ENCODE data around the gene TMEM263.
A peak's percentile ranks its signal among the peaks of the same experiment; 100 is the strongest.
"Not testable (repeated sequence)": the region's sequence is repeated elsewhere in the genome, so short reads cannot be mapped to it uniquely, and the experiment has no call there.

TMEM263 gene
- 42.5 to 47.0 reads per million in 2 donors for total RNA-seq

DNA sequence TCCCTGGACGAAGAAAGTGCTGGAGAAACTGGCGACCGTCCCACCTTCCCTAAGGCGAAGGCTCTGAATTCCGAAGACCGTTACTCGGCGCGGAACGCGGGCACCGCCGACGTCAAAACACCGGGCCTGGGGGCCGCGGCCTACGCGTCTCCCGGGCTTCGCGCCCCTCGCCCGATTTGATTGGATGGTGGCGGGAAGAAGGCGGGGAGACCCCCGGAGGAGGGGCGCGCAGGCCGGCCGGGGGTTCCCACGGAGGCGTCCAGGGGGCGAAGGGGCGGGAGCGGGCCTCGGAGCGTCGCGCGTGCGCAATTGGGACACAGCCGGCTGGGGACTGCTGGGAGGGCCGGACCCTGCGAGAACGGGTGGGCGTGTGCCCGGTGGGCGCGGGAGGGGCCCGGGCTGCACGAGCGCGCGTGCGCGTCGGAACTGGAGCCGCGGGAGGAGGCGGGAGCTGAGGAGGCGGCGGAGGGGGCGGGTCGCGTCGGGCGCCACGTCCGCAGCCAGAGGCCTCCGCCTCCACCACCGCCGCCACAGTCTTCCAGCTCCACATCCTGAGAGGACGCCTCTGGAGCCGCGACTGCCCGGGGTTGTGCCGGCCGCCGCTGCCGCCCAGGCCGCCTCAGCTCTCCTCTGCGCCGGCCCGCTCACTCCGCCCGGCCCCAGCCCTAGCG is at the start of gene TMEM263:
TMEM263 (plus strand) TSS at position 531 of the 671 bp plus-strand sequence. CDS start 11,210 bp downstream, outside the sequence.
- peak; percentile 96 for DNase-seq

DNA sequence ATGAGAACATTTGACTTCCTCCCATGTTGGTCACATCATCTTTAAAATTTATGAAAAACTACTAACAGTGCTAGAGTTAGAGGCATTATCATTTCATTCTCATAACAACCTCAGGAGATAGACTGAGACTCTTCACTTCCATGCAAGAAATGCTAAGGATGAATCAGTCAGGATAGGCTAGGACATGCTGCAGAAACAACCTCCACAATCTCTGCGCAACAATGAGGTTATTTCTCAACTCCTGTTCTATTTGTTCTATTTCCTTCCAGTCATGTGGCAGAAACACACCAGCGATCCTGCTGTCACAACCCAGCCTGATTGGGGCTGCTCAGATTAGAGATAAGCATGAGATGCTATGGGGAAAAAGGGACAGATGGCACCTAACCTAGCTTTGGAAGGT is 49.0 kb upstream of the TMEM263 start:
- no peak for DNase-seq

DNA sequence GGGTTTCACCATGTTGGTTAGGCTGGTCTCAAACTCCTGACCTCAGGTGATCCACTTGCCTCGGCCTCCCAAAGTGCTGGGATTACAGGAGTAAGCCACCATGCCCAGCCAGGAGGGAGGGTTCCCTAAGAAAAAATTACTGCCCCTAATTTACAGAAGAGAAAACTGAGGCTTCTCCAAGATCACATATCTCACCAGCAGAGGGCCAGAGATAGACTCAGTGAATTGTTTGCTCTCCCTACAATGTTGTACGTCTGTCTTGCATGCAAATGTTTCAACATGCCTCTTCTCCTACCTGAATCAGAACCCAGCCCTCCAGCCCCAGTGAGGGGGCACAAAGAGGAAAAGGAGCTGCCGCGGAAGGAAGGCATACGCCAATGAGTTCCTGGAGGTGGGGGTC is 48.3 kb upstream of the TMEM263 start:
- DNase-seq, result no peak

DNA sequence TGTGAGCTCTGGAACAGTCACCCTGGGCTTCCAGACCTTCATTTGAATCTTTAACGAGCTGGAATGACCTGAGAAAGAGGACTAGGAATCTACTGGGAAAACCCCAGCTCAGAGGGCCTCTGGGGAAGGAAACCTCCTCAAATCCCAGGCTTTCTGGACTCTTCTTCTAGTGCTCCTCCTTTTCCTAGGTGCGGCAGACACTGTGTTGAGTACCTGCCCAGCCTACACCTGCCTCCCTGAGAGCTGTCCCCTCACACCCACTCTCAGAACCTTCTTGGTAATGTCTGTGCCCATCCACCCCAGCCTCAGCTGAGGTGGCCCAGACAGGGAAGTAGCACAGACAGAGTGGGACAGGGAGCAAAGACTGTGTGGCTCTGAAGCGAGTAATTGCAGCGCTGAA is 47.9 kb upstream of the TMEM263 start:
- no peak for DNase-seq

DNA sequence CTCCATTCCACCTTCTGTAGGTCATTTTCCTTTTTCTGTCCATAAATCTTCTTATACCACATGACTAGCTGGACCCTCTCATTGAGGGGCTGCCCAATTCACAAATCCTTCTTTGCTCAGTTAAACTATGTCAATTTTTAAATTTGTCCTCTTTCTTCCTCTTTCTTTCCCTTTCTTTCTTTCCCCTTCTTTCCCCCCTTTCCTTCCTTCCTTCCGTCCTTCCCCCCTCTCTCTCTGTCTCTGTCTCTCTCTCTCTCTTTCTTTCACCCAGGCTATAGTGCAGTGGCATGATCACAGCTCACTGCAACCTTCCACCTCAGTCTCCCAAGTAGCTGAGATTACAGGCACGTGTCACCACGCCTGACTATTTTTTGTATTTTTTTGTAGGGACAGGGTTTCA is 47.1 kb upstream of the TMEM263 start:
- DNase-seq, result no peak

DNA sequence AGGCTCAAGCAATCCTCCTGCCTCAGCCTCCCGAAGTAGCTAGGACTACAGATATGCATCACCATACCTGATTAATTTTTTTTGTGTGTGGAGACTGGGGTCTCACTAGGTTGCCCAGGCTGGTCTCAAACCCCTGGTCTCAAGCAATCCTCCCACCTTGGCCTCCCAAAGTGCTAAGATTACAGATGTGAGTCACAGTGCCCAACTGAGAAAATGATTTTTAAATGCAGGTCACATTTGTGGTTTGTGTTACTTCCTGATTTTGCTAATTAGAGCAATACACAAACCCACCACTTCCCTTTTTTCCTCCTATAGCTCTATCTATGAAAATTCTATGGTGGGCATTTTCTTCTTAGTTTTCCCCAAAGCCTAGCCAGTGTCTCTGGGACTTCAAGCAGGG is 45.5 kb upstream of the TMEM263 start:
- DNase-seq, result no peak

DNA sequence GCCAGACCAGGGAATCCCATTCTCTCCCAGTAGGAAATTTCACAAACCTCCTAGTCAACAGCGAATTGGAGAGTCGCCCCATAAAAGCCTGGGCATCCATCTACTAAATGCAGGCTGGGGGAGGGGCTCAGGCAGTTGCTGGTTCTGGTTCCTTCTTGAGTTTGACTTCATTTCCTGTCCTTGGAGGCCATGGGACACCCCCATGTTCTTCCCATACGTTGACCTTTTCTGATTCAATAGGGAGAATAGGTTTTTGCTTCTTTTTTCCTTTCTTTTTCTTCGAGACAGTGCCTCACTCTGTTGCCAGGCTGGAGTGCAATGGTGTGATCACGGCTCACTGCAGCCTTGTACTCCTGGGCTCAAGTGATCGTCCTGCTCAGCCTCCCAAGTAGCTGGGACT is 44.1 kb upstream of the TMEM263 start:
- no peak for DNase-seq

DNA sequence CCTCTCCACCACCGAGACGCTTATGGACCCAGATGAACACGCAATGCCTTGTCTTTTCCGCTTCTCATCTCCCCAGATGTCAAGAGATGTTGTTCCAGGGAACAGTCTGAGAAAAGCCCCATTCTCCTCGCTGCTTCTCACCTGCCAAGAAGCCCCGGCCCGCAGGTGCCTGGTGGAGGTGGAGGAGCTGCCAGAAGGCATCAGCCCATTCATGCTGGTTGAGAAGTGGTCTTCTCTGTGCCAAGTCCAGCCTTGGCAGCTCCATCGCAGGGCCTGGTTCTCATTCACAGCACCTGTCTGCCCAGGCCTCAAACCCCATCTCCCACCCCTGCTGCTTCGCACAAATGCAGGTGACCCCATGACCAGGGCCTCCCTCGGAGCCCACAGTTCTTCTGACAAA is 42.3 kb upstream of the TMEM263 start:
- no peak for DNase-seq

DNA sequence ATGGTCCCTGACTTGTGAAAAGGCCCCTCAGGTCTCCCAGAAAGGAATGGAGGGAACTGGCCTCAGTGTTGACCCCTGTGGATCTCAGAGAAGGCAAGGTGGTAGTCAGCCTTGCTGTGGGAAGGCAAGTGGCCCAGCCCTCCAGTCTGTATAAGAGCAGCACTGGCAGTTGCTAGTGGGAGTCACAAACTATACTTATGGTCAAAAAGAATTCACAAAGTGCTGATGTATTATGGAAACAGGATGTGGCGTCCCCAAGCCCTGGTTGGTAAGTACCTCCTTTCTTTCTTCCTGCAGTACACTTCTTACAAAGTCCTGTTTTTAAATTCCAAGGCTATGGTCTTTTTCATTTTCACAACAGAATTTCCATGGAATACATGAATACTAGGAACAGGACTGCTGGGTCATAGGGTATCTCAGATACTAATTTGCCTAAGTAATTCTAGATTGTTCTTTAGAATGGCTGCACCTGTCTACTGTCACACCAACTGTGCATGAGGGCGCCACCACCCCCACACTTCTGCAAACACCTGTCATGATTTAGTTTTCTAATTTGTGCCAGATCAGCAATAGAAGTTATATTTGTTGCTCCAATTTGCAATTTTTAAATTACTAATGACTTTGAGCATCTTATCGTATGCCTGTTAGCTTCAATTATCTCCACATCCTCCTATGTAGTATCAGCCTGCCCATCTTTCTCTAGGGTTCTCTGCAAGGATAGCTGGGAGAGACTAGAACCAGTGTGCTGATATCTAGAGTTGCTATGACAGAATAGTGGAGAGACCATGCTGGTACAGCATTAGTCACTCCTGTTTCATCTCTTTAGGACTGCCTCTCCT is 40.7 kb upstream of the TMEM263 start:
- no peak for DNase-seq

DNA sequence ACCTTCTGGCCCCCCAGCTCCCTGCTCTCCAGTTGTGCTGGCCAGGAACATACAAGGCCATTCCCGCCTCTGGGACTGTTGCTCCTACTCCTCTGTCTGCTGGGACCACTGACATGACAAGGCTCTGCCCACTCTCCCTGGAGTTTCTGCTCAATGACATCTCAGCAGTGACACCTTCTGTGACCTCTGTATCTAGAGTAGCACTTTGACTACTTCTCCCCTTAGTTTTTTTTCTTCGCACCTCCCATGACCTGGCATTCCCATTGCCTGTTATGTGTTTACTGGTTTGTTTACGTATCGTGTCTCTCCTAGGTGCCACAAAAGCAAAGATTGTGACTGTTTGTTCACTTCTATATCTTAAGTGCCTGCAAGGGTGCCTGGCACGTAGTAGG is 40.1 kb upstream of the TMEM263 start:
- DNase-seq, result no peak

DNA sequence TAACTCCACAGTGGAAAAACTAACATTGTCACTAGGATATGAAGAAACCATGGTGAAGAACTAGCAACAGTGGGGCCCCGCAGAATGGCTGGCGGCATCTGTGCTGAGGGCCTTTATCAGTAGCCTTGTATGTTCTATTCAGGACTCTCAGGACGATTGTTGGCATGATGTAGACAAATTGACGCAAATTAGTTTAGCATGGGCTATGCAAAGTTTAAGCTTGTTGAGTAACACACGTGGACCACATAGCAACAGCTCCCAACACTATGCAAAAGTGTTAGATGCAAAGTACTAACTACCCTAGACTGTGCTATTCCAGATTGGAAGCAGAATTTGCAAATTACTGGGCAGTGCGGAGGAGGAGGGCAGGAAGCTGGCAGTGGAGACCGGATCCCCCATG is 38.2 kb upstream of the TMEM263 start:
- no peak for DNase-seq

DNA sequence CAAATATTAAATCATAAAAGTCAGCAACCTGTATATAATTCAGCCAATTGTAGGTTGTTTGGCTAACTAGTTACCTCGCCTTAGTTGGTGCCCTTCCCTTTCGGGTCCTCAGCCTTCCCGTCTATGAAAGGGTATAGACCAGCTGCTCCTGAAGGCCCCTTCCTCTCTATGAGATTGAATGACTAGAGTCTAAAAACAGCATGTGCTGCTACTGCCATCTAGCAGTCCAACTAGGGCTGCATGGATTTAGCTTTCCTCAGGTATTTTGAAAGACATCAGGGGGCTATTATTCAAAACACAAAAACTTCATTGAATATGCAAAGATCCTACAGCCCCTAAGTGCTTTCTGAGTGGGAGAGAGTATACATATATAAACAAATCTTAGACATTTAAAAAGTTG is 37.0 kb upstream of the TMEM263 start:
- no peak for DNase-seq

DNA sequence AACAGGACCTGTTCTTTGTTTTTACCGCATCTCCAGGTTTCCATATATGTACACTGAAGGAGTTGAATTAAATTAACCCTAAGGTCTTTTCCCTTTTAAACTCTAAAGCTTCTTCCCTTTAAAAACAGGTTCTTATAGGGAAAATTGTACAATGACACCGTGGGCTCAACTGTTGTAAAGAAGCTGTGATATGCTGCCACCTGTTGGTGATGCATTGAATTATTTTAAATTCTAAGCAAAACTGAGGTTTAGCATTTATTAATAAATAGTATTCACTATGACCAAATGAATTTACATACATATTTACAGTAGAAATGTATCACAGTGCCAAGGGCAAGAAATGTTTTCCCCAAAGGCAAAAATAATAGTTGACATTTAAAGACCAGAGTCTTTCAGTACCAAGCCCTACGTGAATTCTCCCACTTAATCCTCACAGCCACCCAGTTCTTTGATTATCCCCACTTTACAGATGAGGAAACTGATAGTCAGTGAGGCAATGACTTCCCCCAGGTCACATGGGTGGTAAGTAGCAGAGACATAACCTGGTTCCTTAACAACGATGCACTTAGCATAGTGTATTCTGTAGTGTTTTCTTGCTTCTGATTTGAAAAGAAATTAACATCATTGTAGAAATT is 35.7 kb upstream of the TMEM263 start:
- DNase-seq, result no peak

DNA sequence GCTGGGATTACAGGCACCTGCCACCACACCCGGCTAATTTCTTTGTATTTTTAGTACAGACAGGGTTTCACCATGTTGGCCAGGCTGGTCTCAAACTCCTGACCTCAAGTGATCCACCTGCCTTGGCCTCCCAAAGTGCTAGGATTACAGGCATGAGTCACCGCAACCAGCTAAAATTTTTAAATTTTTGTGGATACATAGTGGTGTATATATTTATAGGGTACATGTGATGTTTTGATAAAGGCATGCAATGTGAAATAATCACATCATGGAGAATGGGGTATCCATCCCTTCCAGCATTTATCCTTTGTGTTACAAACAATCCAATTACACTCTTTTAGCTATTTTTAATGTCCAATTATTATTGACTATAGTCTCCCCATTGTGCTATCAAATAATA is 33.7 kb upstream of the TMEM263 start:
- not testable (repeated sequence) for DNase-seq

DNA sequence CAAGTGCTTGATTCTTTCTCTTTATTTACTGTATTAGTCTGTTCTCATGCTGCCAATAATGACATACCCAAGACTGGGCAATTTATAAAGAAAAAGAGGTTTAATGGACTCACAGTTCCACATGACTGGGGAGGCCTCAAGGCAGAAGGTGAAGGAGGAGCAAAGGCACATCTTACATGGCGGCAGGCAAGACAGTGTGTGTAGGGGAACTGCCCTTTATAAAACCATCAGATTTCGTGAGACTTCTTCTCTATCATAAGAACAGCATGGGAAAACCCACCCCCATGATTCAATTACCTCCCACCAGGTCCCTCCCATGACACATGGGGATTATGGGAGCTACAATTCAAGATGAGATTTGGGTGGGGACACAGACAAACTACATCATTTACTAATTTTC is 32.1 kb upstream of the TMEM263 start:
- not testable (repeated sequence) for DNase-seq

DNA sequence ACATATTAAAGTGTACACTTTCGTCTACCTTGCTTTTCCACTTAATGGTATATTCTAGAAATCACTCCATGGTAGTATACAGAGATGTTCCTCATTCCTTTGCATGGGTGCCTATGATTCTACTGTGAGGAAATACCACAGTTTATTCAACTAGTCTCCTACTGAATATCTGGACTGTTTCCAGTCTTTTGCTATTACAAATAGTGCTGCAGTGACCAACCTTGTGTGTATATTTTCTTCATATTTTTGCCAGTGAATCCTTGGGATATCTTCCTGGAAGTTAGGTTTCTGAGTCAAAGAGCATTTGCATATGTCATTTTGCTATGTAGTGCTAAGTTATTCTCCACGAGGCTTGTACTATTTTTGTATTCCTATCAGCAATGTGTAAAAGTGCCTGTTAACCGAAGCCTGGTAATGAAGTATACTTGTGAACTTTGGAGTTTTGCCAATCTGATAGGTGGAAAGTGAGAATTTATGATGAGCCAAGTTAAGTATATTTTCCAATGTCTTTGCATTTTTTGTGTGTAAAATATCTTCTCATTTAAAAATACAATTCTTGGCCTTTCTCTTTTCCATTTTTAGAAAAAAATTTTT is 31.3 kb upstream of the TMEM263 start:
- DNase-seq, result no peak

DNA sequence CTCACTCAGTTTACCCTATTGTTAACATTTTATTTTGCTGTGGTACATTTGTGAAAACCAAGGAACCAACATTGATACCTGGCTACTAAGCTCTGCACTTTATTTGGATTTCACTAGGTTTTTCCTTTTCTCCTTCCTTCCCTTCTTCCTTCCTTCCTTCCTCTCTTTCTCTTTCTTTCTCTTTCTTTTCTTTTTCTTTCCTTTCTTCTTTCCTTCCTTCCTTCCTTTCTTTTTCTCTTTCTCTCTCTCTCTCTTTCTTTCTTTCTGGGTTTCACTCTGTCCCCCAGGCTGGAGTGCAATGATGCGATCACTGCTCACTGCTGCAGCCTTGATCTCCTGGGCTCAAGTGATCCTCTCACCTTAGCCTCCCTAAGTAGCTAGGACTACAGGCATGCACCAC is 29.1 kb upstream of the TMEM263 start:
- no peak for DNase-seq

DNA sequence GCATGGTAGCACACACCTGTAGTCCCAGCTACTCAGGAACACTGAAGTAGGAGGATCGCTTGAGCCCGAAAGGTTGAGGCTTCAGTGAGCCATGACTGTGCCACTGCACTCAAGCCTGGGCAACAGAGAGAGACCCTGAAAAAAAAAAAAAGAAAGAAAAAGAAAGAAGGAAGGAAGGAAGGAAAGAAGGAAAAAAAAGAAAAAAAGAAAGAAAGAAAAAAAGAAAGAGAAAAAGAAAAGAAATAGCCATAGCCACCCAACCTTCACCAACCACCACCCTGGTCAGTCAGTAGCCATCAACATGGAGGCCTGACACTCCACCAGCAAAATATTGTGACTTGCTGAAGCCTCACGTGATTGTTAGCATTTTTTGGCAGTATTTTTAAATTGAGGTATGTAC is 21.4 kb upstream of the TMEM263 start:
- DNase-seq, result no peak

DNA sequence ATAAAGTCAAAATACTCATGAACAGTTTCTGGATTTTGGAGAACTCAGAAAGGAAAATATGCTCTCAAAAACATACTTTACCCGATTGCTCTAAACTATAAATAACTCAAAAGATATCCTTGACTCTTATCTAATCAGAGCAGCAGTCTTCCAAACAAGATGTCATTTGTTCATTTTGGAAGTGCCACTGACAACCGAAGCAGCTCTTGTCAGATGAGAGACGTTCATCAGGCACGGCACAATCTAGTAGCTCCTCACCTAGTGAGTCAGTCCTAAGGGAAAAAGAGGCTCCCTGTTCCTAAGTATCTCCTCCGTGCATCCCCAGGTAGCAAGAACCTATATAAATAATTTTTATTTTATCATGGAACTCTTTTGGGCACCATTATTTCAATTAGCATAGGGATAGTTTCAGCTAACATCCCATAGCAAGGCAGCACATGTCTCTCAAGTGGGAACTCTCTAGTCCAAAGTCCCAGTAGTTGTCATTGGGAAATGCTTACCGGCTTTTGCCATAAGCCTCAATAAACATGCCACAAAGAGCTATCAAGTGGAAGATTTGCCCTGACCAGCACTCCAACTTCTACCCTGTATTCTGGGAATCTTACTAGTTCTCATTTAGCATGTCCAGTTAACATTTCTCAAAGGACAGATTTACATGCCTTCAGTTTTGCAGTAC is 14.1 kb upstream of the TMEM263 start:
- DNase-seq, result no peak

DNA sequence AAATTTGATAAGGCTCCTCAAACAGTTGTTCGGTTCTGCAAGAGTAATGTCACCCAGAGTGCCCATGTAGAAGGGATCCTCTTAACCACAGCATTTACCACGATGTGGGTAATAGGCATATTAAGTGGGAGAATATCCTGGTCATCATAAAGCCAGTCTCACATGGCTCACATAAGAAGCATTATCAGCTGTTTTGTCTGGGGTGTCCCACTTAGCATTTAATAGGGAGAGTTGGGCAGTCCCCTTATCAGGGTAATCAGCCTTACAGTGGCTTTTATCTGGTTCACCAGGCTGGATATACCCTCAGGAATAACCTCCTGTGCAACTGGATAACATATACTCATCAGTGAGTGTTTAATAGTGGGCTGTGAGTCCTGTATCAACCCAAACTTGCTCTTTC is 12.9 kb upstream of the TMEM263 start:
- DNase-seq, result no peak

DNA sequence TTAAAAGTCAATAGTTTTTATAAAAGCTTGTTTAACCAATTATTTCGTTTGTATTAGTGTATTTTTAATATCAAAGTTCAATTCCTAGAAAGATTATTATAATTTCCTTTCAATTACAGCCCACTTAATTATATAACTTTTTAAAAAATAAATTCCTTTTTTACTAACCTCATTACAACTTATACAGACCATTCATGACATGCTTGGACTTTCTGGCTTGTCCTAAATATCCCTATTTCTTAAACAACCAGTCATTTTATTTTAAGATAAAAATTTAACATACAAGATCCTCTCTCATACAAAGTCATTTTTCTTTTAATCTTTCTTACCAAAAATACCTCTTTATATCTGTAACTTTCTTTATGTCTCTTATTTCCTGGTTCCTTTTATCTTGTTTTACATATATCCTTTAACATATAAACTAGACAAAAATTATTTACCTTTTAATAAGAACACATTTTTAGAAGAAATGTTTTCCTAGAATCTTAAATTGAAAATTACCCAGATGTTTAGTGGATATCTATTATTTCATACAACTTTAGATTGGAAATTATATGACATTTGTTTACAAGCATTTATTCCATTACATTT is 10.4 kb upstream of the TMEM263 start:
- no peak for DNase-seq

DNA sequence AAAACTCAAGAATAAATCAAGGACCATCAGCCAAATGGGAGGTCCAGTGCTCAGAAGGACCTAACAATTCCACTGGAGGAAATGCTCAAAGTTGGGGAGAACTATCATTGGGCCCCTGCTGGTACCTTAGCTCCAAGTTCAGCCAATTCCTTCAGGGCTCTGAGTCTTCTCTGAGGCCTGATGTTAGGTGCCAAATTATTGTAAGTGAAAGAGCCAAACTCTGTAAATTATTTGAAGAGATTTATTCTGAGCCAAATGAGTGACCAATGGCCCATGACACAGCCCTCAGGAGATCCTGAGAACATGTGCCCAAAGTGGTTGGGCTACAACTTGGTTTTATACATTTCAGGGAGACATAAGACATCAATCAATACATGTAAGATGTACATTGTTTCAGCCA is 8.2 kb upstream of the TMEM263 start:
- DNase-seq, result no peak

DNA sequence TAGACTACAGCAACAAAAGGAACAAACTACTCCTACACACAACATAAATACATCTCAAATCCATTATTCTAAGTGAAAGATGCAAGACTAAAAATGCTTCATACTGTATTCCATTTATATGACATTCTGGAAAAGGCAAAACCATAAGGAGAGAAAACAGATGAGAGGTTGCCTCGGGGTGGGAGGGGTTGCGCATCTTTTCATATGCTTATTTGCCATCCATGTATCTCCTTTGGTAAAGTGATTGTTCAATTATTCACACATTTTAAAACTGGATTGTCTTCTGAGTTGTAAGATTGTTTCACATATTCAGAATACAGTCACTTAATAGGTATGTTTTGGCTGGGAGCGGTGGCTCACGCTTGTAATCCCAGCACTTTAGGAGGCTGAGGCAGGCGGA is 5.1 kb upstream of the TMEM263 start:
- no peak for DNase-seq

Measured in activated gamma-delta T cell (primary cell).